Activated CD4-positive, alpha-beta memory T cell treated with anti-CD3 and anti-CD28 coated beads for 36 hours (primary cell): ENCODE data around the gene NTRK1. TPM values are rescaled to one million over a fixed set of nuclear protein-coding genes. Genes with fewer than 3 reads are reported as not detected.

ENCODE experiments used
- CTCF ChIA-PET: fragments of 350-600 bp; sonication (Branson Sonifier 250); formaldehyde crosslinking; loops from one replicate; lab custom pipeline; 2021; ENCODE audit warnings: antibody characterized with exemption, inconsistent platforms; lab: Charles Lee
- POLR2A ChIA-PET: fragments of 350-600 bp; sonication (Branson Sonifier 250); formaldehyde crosslinking; loops from one replicate; lab custom pipeline; 2021; ENCODE audit warnings: antibody characterized with exemption; lab: Charles Lee
- DNase-seq: peaks from one replicate; pipeline ENCODE4 v3.0.0-alpha.2; 2020
- H3K27ac Mint-ChIP-seq: one replicate; pipeline ENCODE4 v1.8.0; 2021; ENCODE audit warnings: mixed read lengths
- H3K27me3 Mint-ChIP-seq: one replicate; pipeline ENCODE4 v1.8.0; 2021; ENCODE audit warnings: mixed read lengths
- H3K36me3 Mint-ChIP-seq: one replicate; pipeline ENCODE4 v1.8.0; 2021; ENCODE audit warnings: mixed read lengths
- H3K4me1 Mint-ChIP-seq: one replicate; pipeline ENCODE4 v1.8.0; 2021; ENCODE audit warnings: low read depth, mixed read lengths
- H3K4me3 Mint-ChIP-seq: one replicate; pipeline ENCODE4 v1.8.0; 2021; ENCODE audit warnings: mild to moderate bottlenecking, mixed read lengths
- H3K9me3 Mint-ChIP-seq: one replicate; pipeline ENCODE4 v1.8.0; 2021; ENCODE audit warnings: mixed read lengths
- intact Hi-C: fragments of 100-400 bp; cut with micrococcal nuclease; formaldehyde crosslinking; loops from one replicate; pipeline ENCODE4 v1.15.1; 2023
- total RNA-seq, 2 experiments: library from RNA; stranded (reverse); gene quantifications; one replicate each; pipeline ENCODE4 v1.2.3, GENCODE V29; 2021

Gene NTRK1
- total RNA-seq, 2 experiments from 2014 or later, result 6.4 to 6.7 TPM

- no peak overlapping the region for H3K4me3 Mint-ChIP-seq
- ChIA-PET CTCF (interaction anchor here (0.7 to 10.3 kb wide), 5 partner anchors 18 to 239 kb away, joined by 3 to 132 read pairs (median 4); partner anchors contain the start of gene PEAR1), POLR2A (no interaction called here)
- H3K36me3 Mint-ChIP-seq, result no peaks in the 10 kb centered on the region
- H3K27me3 Mint-ChIP-seq, result peaks cover 65% of the 10 kb centered on the region
- H3K27ac Mint-ChIP-seq, result no peak overlapping the region
- no peak for DNase-seq
- peaks cover 12% of the 10 kb centered on the region for H3K4me1 Mint-ChIP-seq
- no peaks in the 10 kb centered on the region for H3K9me3 Mint-ChIP-seq
- intact Hi-C loops, result loop anchor here (5.0 kb wide), 1 partner anchor 202 kb away; the partner anchor contains the start of genes ISG20L2 and METTL25B
These were observed 69.1 kb downstream of the NTRK1 start for GRCh38 chr1:156929596-156930238.

- CTCF ChIA-PET, result no interaction called here
- peaks cover 57% of the 10 kb centered on the region for H3K27me3 Mint-ChIP-seq
- no peaks in the 10 kb centered on the region for H3K36me3 Mint-ChIP-seq
These were observed 69.8 kb downstream of the NTRK1 start for GRCh38 chr1:156930483-156930882.

More at GRCh38 chr1:156930483-156930882, 69.8 kb downstream of the NTRK1 start:
- no peak for DNase-seq
- no peaks in the 10 kb centered on the region for H3K9me3 Mint-ChIP-seq
- intact Hi-C loops, result no loop called here
- H3K27ac Mint-ChIP-seq, result no peak overlapping the region
- H3K4me3 Mint-ChIP-seq, result no peak overlapping the region
- H3K4me1 Mint-ChIP-seq, result peaks cover 12% of the 10 kb centered on the region
- POLR2A ChIA-PET, result no interaction called here

Other genes with a start within 250 kb of the NTRK1 start
- gene HAPLN2, start 241.4 kb upstream of the NTRK1 start, total RNA-seq, result under 1 TPM; 0.21 to 0.34 TPM
- gene BCAN, start 218.7 kb upstream of the NTRK1 start, total RNA-seq, result not detected
- under 1 TPM in 1 of 2 experiments, not detected in 1; 0.07 TPM for gene NES, start 183.5 kb upstream of the NTRK1 start, total RNA-seq
- 1 to 10 TPM; 1.1 to 2.3 TPM for gene CRABP2, start 155.3 kb upstream of the NTRK1 start, total RNA-seq
- 10 to 100 TPM; 43.0 to 46.3 TPM for gene METTL25B, start 132.4 kb upstream of the NTRK1 start, total RNA-seq
- 10 to 100 TPM; 35.6 to 36.8 TPM for gene ISG20L2, start 132.1 kb upstream of the NTRK1 start, total RNA-seq
- 100 to 1,000 TPM; 105 to 106 TPM for gene MRPL24, start 119.8 kb upstream of the NTRK1 start, total RNA-seq
- 100 to 1,000 TPM; 357 to 365 TPM for gene HDGF, start 109.2 kb upstream of the NTRK1 start, total RNA-seq
- 10 to 100 TPM; 58.6 to 67.2 TPM for gene PRCC, start 93.3 kb upstream of the NTRK1 start, total RNA-seq
- gene SH2D2A, start 44.0 kb upstream of the NTRK1 start, total RNA-seq, result 100 to 1,000 TPM; 280 to 294 TPM
- under 1 TPM; 0.05 to 0.14 TPM for gene INSRR, start 1.7 kb upstream of the NTRK1 start, total RNA-seq
- not detected for gene PEAR1, start 32.9 kb downstream of the NTRK1 start, total RNA-seq
- gene LRRC71, start 59.8 kb downstream of the NTRK1 start, total RNA-seq, result not detected
- 1 to 10 TPM; 1.3 to 1.8 TPM for gene ARHGEF11, start 184.9 kb downstream of the NTRK1 start, total RNA-seq
- gene ETV3L, start 238.9 kb downstream of the NTRK1 start, total RNA-seq, result not detected